ENCODE measurements around the gene MCF2.

Gene MCF2

DNA sequence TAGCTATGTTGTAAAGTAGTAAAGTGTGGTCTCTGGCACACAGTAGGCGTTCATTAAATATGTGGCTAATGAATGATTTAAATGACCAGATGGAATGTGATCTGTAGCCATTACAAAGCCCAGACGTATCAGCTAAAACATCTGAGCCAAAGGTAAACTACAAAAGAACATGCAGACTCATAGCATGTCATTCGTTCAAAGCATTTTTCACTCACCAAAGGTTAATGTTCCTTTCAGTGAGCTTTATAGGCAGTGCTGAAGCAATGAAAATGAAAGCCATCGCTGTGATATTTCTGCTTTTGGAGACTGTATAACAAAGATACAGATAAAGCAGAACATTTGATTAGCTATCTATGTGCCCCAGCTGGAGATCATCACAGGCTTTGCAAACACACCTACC, 126.9 kb downstream of the MCF2 start:
- no peaks in the 10 kb centered on the region for H3K27me3 ChIP-seq (ENCODE audit: control insufficient read depth, insufficient read depth, low read length)
- H3K27ac ChIP-seq (ENCODE audit: low read depth, low read length) = no peak overlapping the region
- H3K4me1 ChIP-seq (ENCODE audit: control insufficient read depth, insufficient read depth, low read length) = no peaks in the 10 kb centered on the region
- no peaks in the 10 kb centered on the region for H3K36me3 ChIP-seq (ENCODE audit: control insufficient read depth, insufficient read depth, low read length)
- H3K9ac ChIP-seq (ENCODE audit: low read length) = no peak overlapping the region
- H3K4me3 ChIP-seq (ENCODE audit: low read length) = no peak overlapping the region

DNA sequence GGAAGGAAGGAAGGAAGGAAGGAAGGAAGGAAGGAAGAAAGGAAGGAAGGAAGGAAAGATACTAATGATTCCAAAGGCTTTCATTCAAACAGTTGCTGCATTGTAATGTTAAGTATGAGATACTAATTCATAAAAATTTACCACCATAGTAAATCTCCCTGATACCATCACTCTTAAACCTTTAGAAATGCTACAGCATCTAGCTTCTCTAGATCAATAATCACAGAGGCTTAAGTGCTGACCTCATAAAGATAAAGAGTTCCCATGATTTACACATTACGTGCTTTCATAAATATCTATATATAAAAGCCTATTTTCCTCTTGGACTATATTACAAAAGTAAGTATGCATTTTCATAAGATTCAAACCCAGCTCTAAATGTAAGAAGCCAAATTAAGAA, 141.0 kb downstream of the MCF2 start:
- H3K27me3 ChIP-seq (ENCODE audit: control insufficient read depth, insufficient read depth, low read length) = no peaks in the 10 kb centered on the region
- no peaks in the 10 kb centered on the region for H3K4me1 ChIP-seq (ENCODE audit: control insufficient read depth, insufficient read depth, low read length)
- no peaks in the 10 kb centered on the region for H3K36me3 ChIP-seq (ENCODE audit: control insufficient read depth, insufficient read depth, low read length)

GRCh38 chrX:139563251-139563650, 144.7 kb downstream of the MCF2 start:
- H3K9ac ChIP-seq (ENCODE audit: low read length) = no peak overlapping the region
- no peaks in the 10 kb centered on the region for H3K27me3 ChIP-seq (ENCODE audit: control insufficient read depth, insufficient read depth, low read length)
- H3K36me3 ChIP-seq (ENCODE audit: control insufficient read depth, insufficient read depth, low read length) = no peaks in the 10 kb centered on the region
- no peaks in the 10 kb centered on the region for H3K4me1 ChIP-seq (ENCODE audit: control insufficient read depth, insufficient read depth, low read length)
- no peak overlapping the region for H3K4me3 ChIP-seq (ENCODE audit: low read length)
- H3K27ac ChIP-seq (ENCODE audit: low read depth, low read length) = no peak overlapping the region

More for the DNA sequence above, 141.0 kb downstream of the MCF2 start:
- no peak overlapping the region for H3K4me3 ChIP-seq (ENCODE audit: low read length)
- no peak overlapping the region for H3K27ac ChIP-seq (ENCODE audit: low read depth, low read length)
- H3K9ac ChIP-seq (ENCODE audit: low read length) = no peak overlapping the region

- no peak overlapping the region for H3K27ac ChIP-seq (ENCODE audit: low read depth, low read length)
- H3K27me3 ChIP-seq (ENCODE audit: control insufficient read depth, insufficient read depth, low read length) = peaks cover 4% of the 10 kb centered on the region
- H3K9ac ChIP-seq (ENCODE audit: low read length) = no peak overlapping the region
- H3K4me1 ChIP-seq (ENCODE audit: control insufficient read depth, insufficient read depth, low read length) = no peaks in the 10 kb centered on the region
- H3K4me3 ChIP-seq (ENCODE audit: low read length) = no peak overlapping the region
- no peaks in the 10 kb centered on the region for H3K36me3 ChIP-seq (ENCODE audit: control insufficient read depth, insufficient read depth, low read length)
Observed at GRCh38 chrX:139560221-139560620, 147.7 kb downstream of the MCF2 start.

- H3K27me3 ChIP-seq (ENCODE audit: control insufficient read depth, insufficient read depth, low read length) = peaks cover 4% of the 10 kb centered on the region
- H3K4me1 ChIP-seq (ENCODE audit: control insufficient read depth, insufficient read depth, low read length) = no peaks in the 10 kb centered on the region
- H3K27ac ChIP-seq (ENCODE audit: low read depth, low read length) = no peak overlapping the region
- no peak overlapping the region for H3K9ac ChIP-seq (ENCODE audit: low read length)
- no peak overlapping the region for H3K4me3 ChIP-seq (ENCODE audit: low read length)
- no peaks in the 10 kb centered on the region for H3K36me3 ChIP-seq (ENCODE audit: control insufficient read depth, insufficient read depth, low read length)
Observed at GRCh38 chrX:139559383-139560042, 148.5 kb downstream of the MCF2 start.

DNA sequence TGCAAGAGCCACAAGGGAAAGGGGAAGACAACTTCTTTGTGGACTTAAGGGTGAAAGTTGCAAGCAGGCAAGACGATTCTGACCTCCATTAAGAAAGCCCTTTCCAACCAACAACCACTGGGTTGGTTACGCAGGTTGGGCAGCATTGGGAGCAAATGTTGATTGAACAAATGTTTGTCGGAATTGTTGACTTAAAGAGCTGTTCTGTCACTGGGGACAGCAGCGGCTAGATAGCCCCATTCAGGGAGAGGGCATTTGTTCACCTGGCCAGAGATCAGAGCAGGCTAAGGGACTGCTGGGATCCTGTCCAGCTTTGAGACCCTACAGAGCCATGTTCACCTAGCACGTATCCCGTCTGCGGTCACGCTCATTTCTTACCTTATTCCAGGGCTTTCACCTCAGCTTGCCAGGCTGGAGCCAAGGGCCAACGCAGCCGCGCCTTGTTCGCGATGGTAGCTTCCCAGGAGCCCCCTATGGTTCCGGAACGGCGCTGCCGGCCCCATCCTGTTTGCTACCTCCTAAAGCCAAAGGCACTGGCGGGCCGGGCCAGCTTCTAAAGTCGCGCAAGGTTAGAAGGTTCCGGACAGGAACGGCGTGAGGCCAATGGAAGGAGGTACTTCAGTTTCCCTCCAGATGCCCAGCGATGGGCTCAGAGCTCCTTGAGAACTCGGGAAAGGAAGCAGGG, 152.8 kb downstream of the MCF2 start:
- no peaks in the 10 kb centered on the region for H3K4me1 ChIP-seq (ENCODE audit: control insufficient read depth, insufficient read depth, low read length)
- peaks cover 4% of the 10 kb centered on the region for H3K27me3 ChIP-seq (ENCODE audit: control insufficient read depth, insufficient read depth, low read length)
- H3K4me3 ChIP-seq (ENCODE audit: low read length) = no peak overlapping the region
- no peak overlapping the region for H3K9ac ChIP-seq (ENCODE audit: low read length)
- H3K36me3 ChIP-seq (ENCODE audit: control insufficient read depth, insufficient read depth, low read length) = no peaks in the 10 kb centered on the region
- H3K27ac ChIP-seq (ENCODE audit: low read depth, low read length) = no peak overlapping the region

DNA sequence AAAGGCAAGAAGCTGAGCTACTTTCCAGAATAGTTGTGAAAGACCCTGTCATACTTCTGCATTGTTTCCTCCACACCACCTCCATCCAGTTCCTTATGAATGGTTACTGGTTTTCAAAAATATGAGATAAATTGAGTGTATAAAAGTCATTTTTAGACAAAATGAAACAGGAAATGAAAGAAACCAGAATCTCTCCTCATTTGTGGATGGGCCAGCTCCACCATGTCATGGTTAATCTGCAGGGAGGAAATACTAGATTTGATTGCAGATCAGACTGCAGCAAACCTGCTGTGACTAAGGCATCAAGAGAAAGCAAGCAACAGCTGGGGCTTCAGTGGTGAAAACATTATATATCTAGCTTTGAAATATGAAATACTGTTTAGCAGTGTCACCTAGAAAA, 153.6 kb downstream of the MCF2 start:
- Histone ChIP-seq H3K36me3 (ENCODE audit: control insufficient read depth, insufficient read depth, low read length) (no peaks in the 10 kb centered on the region), H3K27me3 (ENCODE audit: control insufficient read depth, insufficient read depth, low read length) (peaks cover 4% of the 10 kb centered on the region), H3K4me1 (ENCODE audit: control insufficient read depth, insufficient read depth, low read length) (no peaks in the 10 kb centered on the region), H3K27ac (ENCODE audit: low read depth, low read length) (no peak overlapping the region), H3K9ac (ENCODE audit: low read length) (no peak overlapping the region), H3K4me3 (ENCODE audit: low read length) (no peak overlapping the region)

DNA sequence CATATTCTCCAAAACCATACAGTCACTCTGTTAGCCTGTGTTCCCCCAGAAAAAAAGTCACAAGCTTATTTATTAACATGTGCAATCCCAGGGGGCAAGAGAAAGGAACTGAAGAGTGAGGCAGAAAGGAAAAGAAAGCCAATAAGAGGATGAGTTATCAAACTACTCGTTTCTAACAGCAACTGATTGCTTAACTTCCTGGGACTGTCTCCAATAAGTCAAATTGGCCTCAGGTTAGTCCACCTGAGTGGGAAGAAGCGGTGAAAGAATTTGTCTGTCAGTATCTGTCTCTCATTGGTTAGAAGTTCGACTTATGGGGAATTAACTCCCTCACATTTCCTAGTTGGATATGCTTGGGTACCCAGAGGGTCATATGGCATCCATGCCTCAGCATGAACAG, 163.4 kb downstream of the MCF2 start:
- Histone ChIP-seq H3K4me3 (ENCODE audit: low read length) (no peak overlapping the region), H3K36me3 (ENCODE audit: control insufficient read depth, insufficient read depth, low read length) (no peaks in the 10 kb centered on the region), H3K27ac (ENCODE audit: low read depth, low read length) (no peak overlapping the region), H3K27me3 (ENCODE audit: control insufficient read depth, insufficient read depth, low read length) (no peaks in the 10 kb centered on the region), H3K9ac (ENCODE audit: low read length) (no peak overlapping the region), H3K4me1 (ENCODE audit: control insufficient read depth, insufficient read depth, low read length) (no peaks in the 10 kb centered on the region)

DNA sequence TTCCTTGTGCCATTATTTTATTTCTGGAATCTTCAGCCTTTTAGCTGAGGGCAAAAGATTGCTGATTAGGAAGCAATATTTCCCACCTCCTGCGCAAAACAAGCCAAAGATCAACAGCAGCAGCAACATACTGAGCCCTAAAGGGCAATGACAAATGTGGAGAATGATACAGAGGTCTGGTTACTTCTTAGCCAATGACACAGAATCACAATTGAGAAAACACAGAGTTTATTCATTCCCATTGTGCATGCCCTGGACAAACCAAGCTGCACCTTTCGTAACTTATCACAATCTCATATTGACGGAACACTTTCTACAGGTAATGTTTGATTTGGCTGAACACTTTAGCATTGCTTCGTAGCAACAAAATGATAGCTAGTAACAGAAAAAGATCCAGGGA, 164.0 kb downstream of the MCF2 start:
- Histone ChIP-seq H3K27ac (ENCODE audit: low read depth, low read length) (no peak overlapping the region), H3K27me3 (ENCODE audit: control insufficient read depth, insufficient read depth, low read length) (no peaks in the 10 kb centered on the region), H3K9ac (ENCODE audit: low read length) (no peak overlapping the region), H3K4me3 (ENCODE audit: low read length) (no peak overlapping the region), H3K4me1 (ENCODE audit: control insufficient read depth, insufficient read depth, low read length) (no peaks in the 10 kb centered on the region), H3K36me3 (ENCODE audit: control insufficient read depth, insufficient read depth, low read length) (no peaks in the 10 kb centered on the region)

GRCh38 chrX:139542652-139543051, 165.3 kb downstream of the MCF2 start:
- H3K27me3 ChIP-seq (ENCODE audit: control insufficient read depth, insufficient read depth, low read length) = no peaks in the 10 kb centered on the region
- no peaks in the 10 kb centered on the region for H3K36me3 ChIP-seq (ENCODE audit: control insufficient read depth, insufficient read depth, low read length)
- no peak overlapping the region for H3K27ac ChIP-seq (ENCODE audit: low read depth, low read length)
- no peaks in the 10 kb centered on the region for H3K4me1 ChIP-seq (ENCODE audit: control insufficient read depth, insufficient read depth, low read length)
- H3K9ac ChIP-seq (ENCODE audit: low read length) = no peak overlapping the region
- H3K4me3 ChIP-seq (ENCODE audit: low read length) = no peak overlapping the region

DNA sequence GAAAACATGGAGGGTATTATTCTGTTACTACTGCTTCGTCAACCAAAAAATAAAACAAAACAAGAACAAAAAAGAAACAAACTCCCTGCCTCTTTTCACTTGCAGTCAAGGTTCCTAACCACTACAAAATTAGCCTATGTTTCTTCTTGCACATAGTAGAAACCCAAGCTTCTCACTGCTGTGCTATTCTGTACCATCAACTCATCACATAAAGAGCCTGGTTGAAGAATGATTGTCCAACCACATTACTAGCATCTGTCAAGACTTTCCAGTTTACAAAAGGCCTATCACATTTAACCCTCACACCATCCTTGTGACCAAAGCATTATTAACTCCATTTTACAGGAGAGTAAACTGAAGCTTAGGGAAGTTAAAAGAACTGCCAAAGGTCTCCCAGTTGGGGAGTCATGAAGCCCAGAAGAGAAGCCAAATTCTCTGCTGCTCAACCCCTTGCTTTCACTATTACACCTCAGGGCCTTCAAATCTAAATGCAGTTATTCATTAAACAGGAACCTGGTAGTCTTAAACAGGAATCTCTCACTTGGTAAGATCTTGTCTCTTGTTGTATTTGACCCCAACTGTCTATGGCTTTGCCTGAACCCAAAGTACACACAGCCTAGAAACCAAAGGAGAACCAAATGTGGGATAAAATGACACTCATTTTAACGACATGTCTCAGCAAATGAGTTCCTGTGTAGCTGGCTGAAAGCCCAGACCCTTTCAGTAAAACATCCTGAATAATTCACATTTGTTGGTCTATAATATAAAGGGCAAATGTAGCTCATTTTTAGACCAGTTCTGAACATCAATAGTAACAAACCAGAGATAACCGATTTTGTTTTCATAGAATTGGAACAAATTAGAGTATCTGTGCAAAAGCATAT, 168.8 kb downstream of the MCF2 start:
- H3K4me1 ChIP-seq (ENCODE audit: control insufficient read depth, insufficient read depth, low read length) = no peaks in the 10 kb centered on the region
- no peaks in the 10 kb centered on the region for H3K36me3 ChIP-seq (ENCODE audit: control insufficient read depth, insufficient read depth, low read length)
- H3K27ac ChIP-seq (ENCODE audit: low read depth, low read length) = no peak overlapping the region
- no peak overlapping the region for H3K9ac ChIP-seq (ENCODE audit: low read length)
- H3K27me3 ChIP-seq (ENCODE audit: control insufficient read depth, insufficient read depth, low read length) = no peaks in the 10 kb centered on the region
- no peak overlapping the region for H3K4me3 ChIP-seq (ENCODE audit: low read length)

- no peaks in the 10 kb centered on the region for H3K27me3 ChIP-seq (ENCODE audit: control insufficient read depth, insufficient read depth, low read length)
- H3K36me3 ChIP-seq (ENCODE audit: control insufficient read depth, insufficient read depth, low read length) = no peaks in the 10 kb centered on the region
- no peak overlapping the region for H3K4me3 ChIP-seq (ENCODE audit: low read length)
- H3K4me1 ChIP-seq (ENCODE audit: control insufficient read depth, insufficient read depth, low read length) = no peaks in the 10 kb centered on the region
- H3K9ac ChIP-seq (ENCODE audit: low read length) = no peak overlapping the region
- no peak overlapping the region for H3K27ac ChIP-seq (ENCODE audit: low read depth, low read length)
Observed at GRCh38 chrX:139533444-139533843, 174.5 kb downstream of the MCF2 start.

Data from rectal smooth muscle tissue (tissue), 1 donor.